GM18517 (cell line): ENCODE results near the gene ELMO1.

Experiments
- ATAC-seq: cut with Tn5 transposase; IDR thresholded peaks from one replicate; pipeline ENCODE4 v1.9.1; 2021; ENCODE audit warnings: mild to moderate bottlenecking, moderate library complexity; ENCODE audit not compliant: unreplicated experiment

The ELMO1 gene

DNA sequence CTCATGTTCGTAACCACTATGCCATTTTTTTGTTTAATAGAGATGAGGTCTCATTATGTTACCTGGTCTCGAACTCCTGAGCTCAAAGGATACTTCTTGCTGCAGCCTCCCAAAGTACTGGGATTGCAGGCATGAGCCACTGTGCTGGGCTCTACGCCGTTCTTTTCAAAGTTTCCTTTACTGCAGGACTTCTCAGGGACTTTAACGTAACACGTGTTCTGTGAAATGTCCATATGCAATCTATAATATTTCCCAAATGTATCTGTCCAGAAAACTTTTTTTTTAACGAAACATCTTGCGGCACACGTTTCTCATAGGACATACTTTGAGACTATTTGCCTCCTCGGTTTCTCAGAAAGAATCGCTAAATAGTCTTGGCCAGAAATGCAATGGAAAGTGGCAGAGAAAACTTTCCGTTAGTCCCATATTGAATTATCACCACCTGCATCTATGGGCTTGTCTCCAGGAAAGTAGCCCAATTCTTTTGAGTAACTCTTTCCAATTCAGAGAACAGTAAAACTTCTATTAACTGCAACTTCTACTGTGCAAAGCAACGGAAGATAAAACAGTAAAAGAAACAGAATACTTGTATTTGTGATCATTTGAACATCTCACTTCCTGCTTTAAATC is 96.3 kb downstream of the ELMO1 start:
- no peak for ATAC-seq

- no peak for ATAC-seq
These were observed 96.9 kb downstream of the ELMO1 start for GRCh38 chr7:37351716-37352115.

DNA sequence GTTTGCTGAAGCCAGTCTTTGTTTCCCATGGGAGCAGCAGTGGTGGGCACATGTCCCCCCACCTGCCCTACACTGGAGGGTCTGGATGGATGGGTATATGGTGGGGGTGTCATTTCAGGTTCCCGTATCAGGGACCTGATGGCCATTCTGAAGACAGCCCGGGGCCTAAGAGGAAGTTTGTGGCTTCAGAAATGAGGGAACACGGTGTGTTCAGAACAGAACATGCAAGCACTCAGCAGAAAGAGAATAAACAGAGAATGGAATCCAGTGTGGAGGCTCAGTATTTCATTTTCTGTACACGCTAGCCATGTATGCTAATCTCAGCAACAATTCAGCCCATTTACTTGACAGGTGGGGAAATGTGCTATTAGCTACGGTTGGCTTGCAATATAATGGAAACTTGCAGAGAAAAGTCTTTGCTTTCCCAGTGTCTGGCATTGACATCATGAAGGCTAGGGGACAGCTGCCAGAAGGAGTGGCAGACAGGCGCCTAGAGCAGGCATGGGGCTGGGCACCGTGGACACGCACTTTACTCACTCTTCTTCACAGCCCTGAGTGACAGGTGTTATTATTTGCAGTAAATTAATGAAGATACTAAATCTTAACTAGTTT is 98.6 kb downstream of the ELMO1 start:
- ATAC-seq, result no peak

DNA sequence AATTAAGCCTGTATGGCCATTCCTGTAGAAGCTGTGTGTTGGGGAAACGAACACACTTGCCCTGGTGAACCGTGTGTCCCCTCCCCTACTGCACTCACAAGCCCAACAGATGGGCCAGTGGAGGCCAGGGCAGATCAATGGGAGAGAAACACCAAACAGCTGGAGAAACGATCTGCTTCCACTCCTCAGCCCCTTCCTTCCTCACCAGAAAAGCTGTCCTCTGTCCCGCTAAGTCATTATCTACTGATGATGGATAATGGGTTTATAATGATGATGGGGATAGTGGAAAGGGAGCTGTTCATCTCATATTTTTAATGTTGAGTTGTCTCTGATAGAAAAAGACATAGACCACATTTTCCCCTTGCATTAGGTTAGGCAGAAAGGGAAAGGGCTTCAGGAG is 99.7 kb downstream of the ELMO1 start:
- ATAC-seq, result no peak

- ATAC-seq, result no peak
These were observed 101.9 kb downstream of the ELMO1 start for GRCh38 chr7:37346761-37347160.

DNA sequence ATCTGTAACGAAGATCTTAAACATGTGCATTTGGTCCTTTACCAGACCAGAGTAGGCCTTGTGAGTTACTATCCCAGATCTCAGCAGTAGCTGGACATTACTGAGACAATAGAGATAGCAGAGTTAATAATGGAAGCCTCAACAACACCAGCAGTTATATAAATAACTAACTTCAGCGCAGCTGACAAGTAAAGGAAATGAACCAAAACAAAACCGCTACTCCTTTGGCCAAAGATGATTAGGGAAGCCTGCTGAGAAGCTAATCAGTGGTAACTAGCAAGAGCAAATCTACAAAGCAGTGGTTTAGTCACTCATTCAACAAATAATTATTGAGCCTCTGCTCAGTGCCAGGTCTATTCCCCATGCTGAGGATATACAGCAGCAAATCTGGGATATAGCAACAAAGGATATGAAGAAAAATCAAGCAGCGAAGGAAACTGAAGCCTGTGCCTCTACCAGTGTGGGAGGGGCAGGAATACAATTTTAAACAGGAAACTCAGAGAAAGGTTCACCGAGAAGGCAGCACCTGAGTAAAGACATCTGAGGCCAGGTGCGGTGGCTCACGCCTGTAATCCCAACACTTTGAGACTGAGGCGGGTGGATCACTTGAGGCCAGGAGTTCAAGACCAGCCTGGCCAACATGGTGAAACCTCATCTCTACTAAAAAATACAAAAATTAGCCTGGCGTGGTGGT is 103.6 kb downstream of the ELMO1 start:
- peak; percentile 32 for ATAC-seq

DNA sequence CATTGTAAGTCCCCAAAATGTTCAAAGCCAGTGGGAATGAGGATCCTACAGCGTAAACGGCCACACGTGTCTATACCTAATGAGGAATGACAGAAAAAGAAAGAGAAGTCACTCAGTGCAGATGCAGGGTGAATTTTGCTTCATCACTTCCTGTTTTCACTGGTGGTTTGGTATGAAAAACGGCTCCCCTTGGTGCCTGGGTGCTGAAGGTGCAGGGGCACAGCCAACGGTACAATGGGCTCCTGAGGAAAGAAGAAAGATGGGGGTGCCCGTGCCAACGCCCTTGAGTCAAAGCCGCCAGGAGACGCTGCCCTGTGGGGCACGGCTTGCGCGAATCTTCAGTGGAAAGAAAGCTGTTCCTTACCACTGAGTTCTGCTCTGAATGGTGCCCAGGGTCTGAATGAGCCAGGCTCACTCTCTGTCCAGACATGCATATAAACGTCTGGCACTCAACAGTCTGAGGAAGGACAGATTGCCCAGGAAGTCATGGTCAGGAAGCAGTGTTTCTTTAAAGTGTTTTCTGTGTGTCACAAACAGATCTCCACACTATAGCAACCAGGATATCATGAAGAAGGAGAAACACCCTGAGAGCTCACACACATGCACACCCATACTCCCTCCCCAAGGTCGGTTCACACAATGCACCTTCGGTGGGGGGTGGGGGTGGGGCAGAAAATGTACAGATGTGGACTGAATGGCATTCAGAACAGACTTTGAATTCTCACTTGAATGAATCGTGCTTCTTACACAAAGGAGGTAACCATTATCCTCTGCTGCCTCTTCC is 105.8 kb downstream of the ELMO1 start:
- ATAC-seq, result peak; percentile 66

DNA sequence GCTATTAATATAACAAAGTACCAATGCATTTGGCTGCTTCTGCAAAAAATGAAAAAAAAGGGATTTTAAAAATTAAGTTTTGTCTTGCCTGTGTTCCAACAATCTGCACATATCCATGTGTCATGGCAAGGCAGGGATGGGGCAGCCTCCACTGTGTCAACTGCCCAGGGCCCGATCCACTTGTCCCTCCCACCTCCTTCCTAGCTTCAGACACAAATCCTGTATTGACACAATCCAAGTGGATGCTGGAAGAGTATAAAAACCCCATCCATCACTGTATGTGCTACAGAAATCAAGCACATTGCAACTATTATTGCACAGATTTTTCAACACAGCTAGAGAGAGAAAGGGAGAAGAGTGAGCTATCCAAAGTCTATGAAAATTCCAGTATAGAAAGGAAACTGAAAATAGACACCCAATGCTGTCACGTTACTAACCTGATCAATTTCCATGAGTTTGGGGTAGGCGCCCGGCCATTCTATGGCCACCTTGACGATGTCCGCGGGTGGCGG is 106.4 kb downstream of the ELMO1 start:
- ATAC-seq, result no peak

- peak; percentile 57 for ATAC-seq
These were observed 107.5 kb downstream of the ELMO1 start for GRCh38 chr7:37341033-37341630.

GRCh38 chr7:37338966-37339365 is 109.7 kb downstream of the ELMO1 start:
- ATAC-seq, result no peak

DNA sequence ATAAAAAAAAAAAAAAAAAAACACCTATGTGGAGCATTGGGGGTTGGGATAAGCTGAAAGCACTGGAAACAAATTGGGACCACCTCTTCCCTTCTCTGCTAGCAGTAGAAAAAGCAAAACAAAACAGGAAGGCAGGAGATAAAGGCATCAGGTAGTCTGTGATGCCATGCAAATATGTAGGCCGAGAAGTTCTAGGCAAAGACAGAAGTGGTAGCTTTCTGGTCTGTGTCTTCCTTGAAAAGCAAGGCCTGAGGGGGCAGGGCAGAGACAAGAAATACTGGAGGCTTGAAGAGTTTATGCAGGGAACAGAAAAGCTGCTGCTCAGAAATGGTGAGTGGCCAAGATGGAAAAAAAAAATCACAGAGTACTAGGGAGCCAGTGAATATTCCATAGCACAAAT is 111.1 kb downstream of the ELMO1 start:
- no peak for ATAC-seq

GRCh38 chr7:37336259-37336658 is 112.4 kb downstream of the ELMO1 start:
- peak; percentile 95 for ATAC-seq

DNA sequence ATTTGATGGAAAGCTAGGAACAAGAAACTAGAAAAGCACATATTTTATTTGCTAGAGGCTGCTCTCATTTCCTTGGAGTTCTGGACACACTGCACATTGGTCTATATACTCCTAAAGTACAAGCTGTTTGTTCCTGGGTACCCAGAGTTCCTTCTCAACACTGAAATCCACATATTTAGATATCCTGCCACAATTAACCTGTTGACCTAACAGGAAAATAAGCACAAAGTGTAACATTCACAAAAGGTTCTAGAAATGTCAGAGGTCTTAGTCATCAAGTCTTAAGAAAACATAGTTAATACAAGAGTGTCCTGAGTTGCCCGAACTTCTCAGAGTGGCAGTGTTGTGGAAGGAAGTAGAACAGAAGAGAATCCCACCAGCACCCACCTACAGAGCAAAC is 115.6 kb downstream of the ELMO1 start:
- no peak for ATAC-seq

GRCh38 chr7:37332243-37333016 is 116.2 kb downstream of the ELMO1 start:
- ATAC-seq, result no peak

DNA sequence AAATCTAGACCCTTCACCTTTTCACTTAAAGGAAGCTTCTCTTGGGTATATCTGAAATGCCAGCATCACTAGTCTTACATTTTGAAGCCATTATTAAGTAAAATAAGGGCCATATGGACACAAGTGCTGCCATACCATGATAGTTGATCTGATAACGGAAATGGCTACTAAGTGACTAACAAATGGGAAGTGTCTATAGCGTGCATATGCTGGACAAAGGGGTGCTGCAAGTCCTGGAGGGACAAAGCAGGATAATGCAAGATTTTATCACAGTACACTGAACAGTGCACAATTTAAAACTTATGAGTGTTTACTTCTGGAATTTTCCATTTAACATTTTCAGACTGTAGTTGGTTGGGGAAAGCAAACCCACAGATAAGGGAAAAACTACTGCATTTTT is 117.9 kb downstream of the ELMO1 start:
- no peak for ATAC-seq

GRCh38 chr7:37329940-37330339 is 118.7 kb downstream of the ELMO1 start:
- ATAC-seq, result no peak

GRCh38 chr7:37327288-37327687 is 121.4 kb downstream of the ELMO1 start:
- ATAC-seq, result no peak

DNA sequence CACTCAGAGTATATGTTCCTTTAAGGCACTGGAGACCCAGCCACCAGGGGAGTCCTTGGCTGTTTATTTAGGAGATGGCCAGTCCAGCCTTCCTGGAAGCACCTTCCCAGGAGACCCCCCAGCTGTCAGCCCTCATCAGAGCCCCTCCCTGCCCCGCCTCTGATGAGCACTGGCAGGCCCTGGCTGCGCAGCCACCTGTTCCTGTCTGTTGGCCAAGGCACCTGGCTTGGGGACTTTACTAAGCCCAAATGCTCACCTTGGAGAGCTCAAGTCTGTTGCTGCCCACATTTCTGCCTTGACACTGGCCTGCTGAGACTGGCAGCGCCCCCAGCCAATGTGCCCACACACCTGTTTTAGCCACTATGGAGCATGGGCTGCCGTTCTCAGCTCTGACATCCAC is 124.7 kb downstream of the ELMO1 start:
- ATAC-seq, result no peak

- no peak for ATAC-seq
These were observed 125.8 kb downstream of the ELMO1 start for GRCh38 chr7:37322831-37323230.

DNA sequence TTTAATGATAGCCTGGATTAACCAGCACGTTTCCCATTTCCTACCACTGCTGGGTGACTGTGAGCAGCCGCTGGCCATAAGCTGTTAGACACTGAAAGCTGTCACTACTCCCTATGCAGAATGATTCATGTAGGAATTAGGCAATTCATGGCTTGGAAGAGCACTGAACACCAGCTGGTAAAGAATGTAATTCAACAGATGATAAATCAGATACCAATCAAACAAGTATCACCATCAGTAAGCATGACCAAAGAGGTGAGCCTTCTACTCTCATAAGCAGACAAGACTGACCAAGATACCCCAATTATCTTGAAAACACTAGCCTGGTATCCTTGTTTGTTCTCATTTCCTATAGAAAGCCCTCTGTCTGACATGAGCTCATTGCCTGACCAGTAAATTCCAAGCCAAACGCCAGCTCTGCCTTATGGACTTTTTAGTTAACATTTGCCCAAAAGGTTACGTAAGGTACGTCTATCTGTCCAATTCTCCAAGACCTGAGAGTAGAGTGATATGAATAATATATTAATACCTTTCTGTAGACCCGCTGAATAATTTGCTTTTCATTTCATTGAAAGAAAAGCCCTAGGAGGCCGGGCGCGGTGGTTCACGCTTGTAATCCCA is 127.7 kb downstream of the ELMO1 start:
- no peak for ATAC-seq
